ENCODE measurements around the gene DOP1B.

Gene DOP1B

DNA sequence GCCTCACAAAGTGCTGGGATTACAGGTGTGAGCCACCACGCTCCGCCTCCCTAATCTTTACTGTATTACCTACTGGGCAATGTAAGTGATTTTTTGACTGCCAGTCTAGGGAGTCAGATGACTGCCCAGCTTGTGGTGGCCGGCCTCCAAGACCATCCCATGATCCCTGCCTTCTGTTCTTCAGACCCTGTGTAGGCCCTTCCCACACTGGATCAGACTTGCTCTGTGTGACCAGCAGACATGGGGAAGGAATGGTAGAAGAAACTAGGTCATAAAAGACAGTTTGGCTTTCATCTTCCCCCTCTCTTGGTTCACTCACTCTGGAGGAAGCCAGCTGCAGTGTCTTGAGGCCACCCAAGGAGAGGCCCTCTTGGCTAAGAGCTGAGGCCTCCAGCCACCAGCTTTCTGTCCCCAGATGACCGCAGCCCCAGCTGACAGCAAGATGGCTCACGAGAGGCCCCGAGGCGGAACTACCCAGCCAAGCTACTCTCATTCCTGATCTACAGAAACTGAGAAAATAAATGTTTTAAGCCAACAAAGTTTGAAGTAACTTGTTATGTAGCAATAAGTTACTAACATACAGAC lies 36.2 kb upstream of the DOP1B start:
- TF ChIP-seq, protein P1, sequence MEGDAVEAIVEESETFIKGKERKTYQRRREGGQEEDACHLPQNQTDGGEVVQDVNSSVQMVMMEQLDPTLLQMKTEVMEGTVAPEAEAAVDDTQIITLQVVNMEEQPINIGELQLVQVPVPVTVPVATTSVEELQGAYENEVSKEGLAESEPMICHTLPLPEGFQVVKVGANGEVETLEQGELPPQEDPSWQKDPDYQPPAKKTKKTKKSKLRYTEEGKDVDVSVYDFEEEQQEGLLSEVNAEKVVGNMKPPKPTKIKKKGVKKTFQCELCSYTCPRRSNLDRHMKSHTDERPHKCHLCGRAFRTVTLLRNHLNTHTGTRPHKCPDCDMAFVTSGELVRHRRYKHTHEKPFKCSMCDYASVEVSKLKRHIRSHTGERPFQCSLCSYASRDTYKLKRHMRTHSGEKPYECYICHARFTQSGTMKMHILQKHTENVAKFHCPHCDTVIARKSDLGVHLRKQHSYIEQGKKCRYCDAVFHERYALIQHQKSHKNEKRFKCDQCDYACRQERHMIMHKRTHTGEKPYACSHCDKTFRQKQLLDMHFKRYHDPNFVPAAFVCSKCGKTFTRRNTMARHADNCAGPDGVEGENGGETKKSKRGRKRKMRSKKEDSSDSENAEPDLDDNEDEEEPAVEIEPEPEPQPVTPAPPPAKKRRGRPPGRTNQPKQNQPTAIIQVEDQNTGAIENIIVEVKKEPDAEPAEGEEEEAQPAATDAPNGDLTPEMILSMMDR (conservative IDR thresholded peaks at IDR 0.05; ENCODE audit: low read length): no peak
- DNase-seq (ENCODE audit: low read depth): peak; percentile 80
- no peak overlapping the region for H3K4me3 ChIP-seq (ENCODE audit: low read length)

- DNase-seq (ENCODE audit: low read depth): no peak
- TF ChIP-seq, protein P1 (conservative IDR thresholded peaks at IDR 0.05; ENCODE audit: low read length): peak; percentile 39
- no peak overlapping the region for H3K4me3 ChIP-seq (ENCODE audit: low read length)
These were observed 33.6 kb upstream of the DOP1B start for GRCh38 chr21:36122977-36123376.

DNA sequence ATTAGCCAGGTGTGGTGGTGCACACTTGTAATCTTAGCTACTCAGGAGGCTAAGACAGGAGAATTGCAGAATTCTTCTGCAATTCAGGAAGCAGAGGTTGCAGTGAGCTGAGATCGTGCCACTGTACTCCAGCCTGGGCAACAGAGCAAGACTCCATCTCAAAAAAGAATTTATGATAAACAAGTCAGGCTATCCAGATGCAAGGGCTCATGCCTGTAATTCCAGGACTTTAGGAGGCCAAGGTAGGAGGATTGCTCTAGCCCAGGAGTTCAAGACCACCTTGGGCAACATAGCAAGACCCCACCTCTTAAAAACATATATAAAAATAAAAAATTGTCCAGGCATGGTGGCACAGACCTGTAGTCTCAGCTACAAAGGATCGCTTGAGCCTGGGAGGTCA lies 32.2 kb upstream of the DOP1B start:
- TF ChIP-seq, protein P1 (conservative IDR thresholded peaks at IDR 0.05; ENCODE audit: low read length): no peak
- no peak overlapping the region for H3K4me3 ChIP-seq (ENCODE audit: low read length)
- DNase-seq (ENCODE audit: low read depth): no peak

- TF ChIP-seq, protein P1 (conservative IDR thresholded peaks at IDR 0.05; ENCODE audit: low read length): peak; percentile 97
- DNase-seq (ENCODE audit: low read depth): peak; percentile 59
- no peak overlapping the region for H3K4me3 ChIP-seq (ENCODE audit: low read length)
These were observed 31.0 kb upstream of the DOP1B start for GRCh38 chr21:36125512-36126207.

GRCh38 chr21:36126208-36126565 lies 30.4 kb upstream of the DOP1B start:
- no peak overlapping the region for H3K4me3 ChIP-seq (ENCODE audit: low read length)
- TF ChIP-seq, protein P1 (conservative IDR thresholded peaks at IDR 0.05; ENCODE audit: low read length): no peak
- DNase-seq (ENCODE audit: low read depth): no peak

- TF ChIP-seq, protein P1 (conservative IDR thresholded peaks at IDR 0.05; ENCODE audit: low read length): no peak
- no peak for DNase-seq (ENCODE audit: low read depth)
- H3K4me3 ChIP-seq (ENCODE audit: low read length): no peak overlapping the region
These were observed 30.0 kb upstream of the DOP1B start for GRCh38 chr21:36126621-36127110.

Data from AG10803 (cell line).